ENCODE data around the gene PPP2R3A. TPM values are rescaled to one million over a fixed set of nuclear protein-coding genes. Genes with fewer than 3 reads are reported as not detected.
"Not testable (repeated sequence)": the region's sequence is repeated elsewhere in the genome, so short reads cannot be mapped to it uniquely, and the experiment has no call there.

PPP2R3A gene
- total and polyA plus RNA-seq, 9 donors: 4.6 to 17.7 (median 12.2) TPM

DNA sequence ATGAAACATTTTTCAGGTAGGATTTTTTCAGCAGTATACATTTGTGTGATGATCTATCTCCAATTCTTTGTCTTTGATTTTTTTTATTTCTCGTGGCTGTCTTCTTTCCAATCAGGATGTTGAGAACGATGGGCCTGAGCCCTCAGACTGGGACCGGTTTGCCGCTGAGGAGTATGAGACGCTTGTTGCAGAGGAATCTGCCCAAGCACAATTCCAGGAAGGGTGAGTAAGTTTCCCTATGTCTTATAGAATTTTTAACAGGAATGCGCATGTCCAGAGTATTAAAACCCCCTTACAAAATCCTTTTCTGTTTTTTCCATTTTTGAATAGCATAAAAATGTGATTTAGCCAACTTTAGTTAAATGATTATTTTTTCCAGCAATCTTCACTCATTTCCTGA lies 140.6 kb downstream of the PPP2R3A start:
- Histone ChIP-seq H3K4me1 (ENCODE audit: insufficient read depth) (no peaks in the 10 kb centered on the region), H3K27me3 (no peaks in the 10 kb centered on the region), H3K4me3 (no peak overlapping the region), H3K27ac (no peak overlapping the region), H3K36me3 (no peaks in the 10 kb centered on the region), H3K9me3 (no peaks in the 10 kb centered on the region)
- 90 to 93% (median 92%) methylated on average over 6 of the region's 6 CpGs for WGBS, 3 donors
- TF ChIP-seq EP300 (IDR thresholded peaks at IDR 0.05) (no peak), POLR2A (IDR thresholded peaks at IDR 0.05) (no peak), CTCF (IDR thresholded peaks at IDR 0.05) (no peak)
- DNase-seq: no peak
- intact Hi-C loops (cut with DNase I): no loop called here

GRCh38 chr3:136109499-136109898 lies 144.0 kb downstream of the PPP2R3A start:
- no peak for DNase-seq
- no peak overlapping the region for H3K27ac ChIP-seq
- TF ChIP-seq POLR2A (IDR thresholded peaks at IDR 0.05): no peak
- no peak for TF ChIP-seq EP300 (IDR thresholded peaks at IDR 0.05)
- TF ChIP-seq CTCF (IDR thresholded peaks at IDR 0.05): no peak
- no peak overlapping the region for H3K4me3 ChIP-seq
- H3K27me3 ChIP-seq: no peaks in the 10 kb centered on the region
- H3K4me1 ChIP-seq (ENCODE audit: insufficient read depth): no peaks in the 10 kb centered on the region
- intact Hi-C loops (cut with DNase I): no loop called here
- H3K9me3 ChIP-seq: no peaks in the 10 kb centered on the region
- 93 to 97% (median 96%) methylated on average over 1 of the region's 1 CpG for WGBS, 3 donors
- no peaks in the 10 kb centered on the region for H3K36me3 ChIP-seq

DNA sequence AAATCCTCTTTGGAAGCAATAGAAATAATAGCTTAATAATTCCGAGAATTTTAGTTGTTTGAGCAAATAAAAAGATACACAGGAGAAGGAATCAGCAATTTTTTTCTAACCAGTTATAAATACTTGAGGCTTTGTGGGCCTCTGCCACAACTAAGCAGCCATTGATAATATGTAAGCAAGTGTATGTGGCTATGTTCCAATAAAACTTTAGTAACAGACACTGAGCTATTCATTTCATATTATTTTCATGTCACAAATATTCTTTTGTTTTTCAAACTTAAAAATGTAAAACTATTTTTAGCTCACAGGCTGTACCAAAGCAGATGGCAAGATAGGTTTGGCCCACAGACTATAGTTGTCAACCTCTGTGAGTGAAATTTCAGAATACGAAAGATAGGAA lies 145.0 kb downstream of the PPP2R3A start:
- intact Hi-C loops (cut with DNase I): no loop called here
- Histone ChIP-seq H3K9me3 (no peaks in the 10 kb centered on the region), H3K27ac (no peak overlapping the region), H3K27me3 (no peaks in the 10 kb centered on the region), H3K4me3 (no peak overlapping the region), H3K36me3 (no peaks in the 10 kb centered on the region), H3K4me1 (ENCODE audit: insufficient read depth) (no peaks in the 10 kb centered on the region)
- TF ChIP-seq CTCF (IDR thresholded peaks at IDR 0.05) (no peak), POLR2A (IDR thresholded peaks at IDR 0.05) (no peak), EP300 (IDR thresholded peaks at IDR 0.05) (no peak)
- 70 to 84% (median 80%) methylated on average over 2 of the region's 2 CpGs for WGBS, 3 donors
- no peak for DNase-seq

DNA sequence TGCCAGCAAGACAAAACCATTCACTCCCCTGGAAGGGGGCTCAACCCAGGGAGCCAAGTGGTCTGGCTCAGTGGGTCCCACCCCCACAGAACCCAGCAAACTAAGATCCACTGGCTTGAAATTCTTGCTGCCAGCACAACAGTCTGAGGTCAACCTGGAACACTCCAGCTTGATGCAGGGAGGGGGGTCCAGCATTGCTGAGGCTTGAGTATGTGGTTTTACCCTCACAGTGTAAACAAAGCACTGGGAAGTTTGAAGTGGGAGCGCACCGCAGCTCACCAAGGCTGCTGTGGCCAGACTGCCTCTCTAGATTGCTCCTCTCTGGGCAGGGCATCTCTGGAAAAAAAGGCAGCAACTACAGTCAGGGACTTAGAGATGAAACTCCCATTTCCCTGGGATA lies 148.9 kb downstream of the PPP2R3A start:
- no peak overlapping the region for H3K4me3 ChIP-seq
- TF ChIP-seq EP300 (IDR thresholded peaks at IDR 0.05) (no peak), POLR2A (IDR thresholded peaks at IDR 0.05) (no peak), CTCF (IDR thresholded peaks at IDR 0.05) (no peak)
- H3K36me3 ChIP-seq: no peaks in the 10 kb centered on the region
- no peak for DNase-seq
- intact Hi-C loops (cut with DNase I): no loop called here
- H3K27ac ChIP-seq: no peak overlapping the region
- 89 to 100% (median 99%) methylated on average over 2 of the region's 2 CpGs for WGBS, 3 donors
- H3K4me1 ChIP-seq (ENCODE audit: insufficient read depth): no peaks in the 10 kb centered on the region
- H3K27me3 ChIP-seq: no peaks in the 10 kb centered on the region
- no peaks in the 10 kb centered on the region for H3K9me3 ChIP-seq

GRCh38 chr3:136119332-136119731 lies 153.8 kb downstream of the PPP2R3A start:
- H3K27ac ChIP-seq; H3K36me3 ChIP-seq; intact Hi-C loops (cut with DNase I); H3K9me3 ChIP-seq; H3K4me3 ChIP-seq; H3K4me1 ChIP-seq (ENCODE audit: insufficient read depth); H3K27me3 ChIP-seq; DNase-seq: not testable (repeated sequence)
- 96 to 100% (median 97%) methylated on average over 1 of the region's 1 CpG for WGBS, 3 donors

DNA sequence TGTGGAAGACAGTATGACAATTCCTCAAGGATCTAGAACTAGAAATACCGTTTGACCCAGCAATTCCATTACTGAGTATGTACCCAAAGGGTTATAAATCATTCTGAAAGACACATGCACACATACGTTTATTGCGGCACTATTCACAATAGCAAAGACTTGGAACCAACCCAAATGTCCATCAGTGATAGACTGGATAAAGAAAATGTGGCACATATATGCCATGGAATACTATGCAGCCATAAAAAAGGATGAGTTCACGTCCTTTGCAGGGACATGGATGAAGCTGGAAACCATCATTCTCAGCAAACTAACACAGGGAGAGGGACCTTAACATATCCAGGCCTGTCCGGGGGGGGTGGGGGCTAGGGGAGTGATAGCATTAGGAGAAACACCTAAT lies 154.3 kb downstream of the PPP2R3A start:
- DNase-seq; H3K36me3 ChIP-seq; H3K27ac ChIP-seq; H3K9me3 ChIP-seq; H3K4me3 ChIP-seq; H3K27me3 ChIP-seq; intact Hi-C loops (cut with DNase I); H3K4me1 ChIP-seq (ENCODE audit: insufficient read depth): not testable (repeated sequence)
- 93 to 95% (median 94%) methylated on average over 5 of the region's 5 CpGs for WGBS, 3 donors

All from ovary (tissue), 9 donors.